ENCODE results near the gene DHFR.

DNA sequence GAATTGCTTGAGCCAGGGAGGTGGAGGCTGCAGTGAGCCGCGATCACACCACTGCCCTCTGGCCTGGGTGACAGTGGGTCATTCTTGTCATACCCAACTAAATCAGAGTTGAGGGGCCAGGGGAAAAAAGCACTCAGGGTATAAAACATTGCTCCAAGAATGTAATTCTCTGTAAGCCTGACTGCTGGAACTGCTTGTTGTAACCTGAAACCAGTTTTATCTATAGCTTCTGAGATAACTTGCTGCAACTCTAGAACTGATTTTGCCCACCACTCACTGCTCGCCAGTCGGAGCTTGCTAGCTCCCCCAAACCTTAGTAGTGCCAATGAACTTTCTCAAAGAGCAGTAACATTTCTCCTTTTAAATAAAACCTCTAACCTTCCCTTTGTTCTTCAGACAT is 9.9 kb downstream of the DHFR start:
- TF ChIP-seq, protein P1, sequence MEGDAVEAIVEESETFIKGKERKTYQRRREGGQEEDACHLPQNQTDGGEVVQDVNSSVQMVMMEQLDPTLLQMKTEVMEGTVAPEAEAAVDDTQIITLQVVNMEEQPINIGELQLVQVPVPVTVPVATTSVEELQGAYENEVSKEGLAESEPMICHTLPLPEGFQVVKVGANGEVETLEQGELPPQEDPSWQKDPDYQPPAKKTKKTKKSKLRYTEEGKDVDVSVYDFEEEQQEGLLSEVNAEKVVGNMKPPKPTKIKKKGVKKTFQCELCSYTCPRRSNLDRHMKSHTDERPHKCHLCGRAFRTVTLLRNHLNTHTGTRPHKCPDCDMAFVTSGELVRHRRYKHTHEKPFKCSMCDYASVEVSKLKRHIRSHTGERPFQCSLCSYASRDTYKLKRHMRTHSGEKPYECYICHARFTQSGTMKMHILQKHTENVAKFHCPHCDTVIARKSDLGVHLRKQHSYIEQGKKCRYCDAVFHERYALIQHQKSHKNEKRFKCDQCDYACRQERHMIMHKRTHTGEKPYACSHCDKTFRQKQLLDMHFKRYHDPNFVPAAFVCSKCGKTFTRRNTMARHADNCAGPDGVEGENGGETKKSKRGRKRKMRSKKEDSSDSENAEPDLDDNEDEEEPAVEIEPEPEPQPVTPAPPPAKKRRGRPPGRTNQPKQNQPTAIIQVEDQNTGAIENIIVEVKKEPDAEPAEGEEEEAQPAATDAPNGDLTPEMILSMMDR (IDR thresholded peaks at IDR 0.05): no peak
- TF ChIP-seq POLR2A (IDR thresholded peaks at IDR 0.05): no peak

Measured in thyroid gland (tissue), 4 donors.